ENCODE data around the gene RANGAP1.
A peak's percentile ranks its signal among the peaks of the same experiment; 100 is the strongest.

The RANGAP1 gene

GRCh38 chr22:41197038-41197972 lies 88.7 kb downstream of the RANGAP1 start:
- DNase-seq (ENCODE audit: low read depth): peak; percentile 77
